Trophoblast cell (in vitro differentiated cells and primary cell): ENCODE measurements around the gene NETO1.

Source experiments
- DNase-seq, 2 donors: peaks; one replicate each; pipeline ENCODE4 v3.0.0-alpha.2; 2016
- H2AFZ ChIP-seq: 2 replicates; pipeline ENCODE4 v1.6.1; 2013; ENCODE audit warnings: low read length, moderate library complexity, mild to moderate bottlenecking; ENCODE audit not compliant: insufficient read depth, poor library complexity
- H2AK5ac ChIP-seq: 2 replicates; pipeline ENCODE4 v1.6.1; 2013; ENCODE audit warnings: mild to moderate bottlenecking, low read length
- H2BK120ac ChIP-seq: 2 replicates; pipeline ENCODE4 v1.6.1; 2013; ENCODE audit warnings: low read length, mild to moderate bottlenecking, moderate library complexity; ENCODE audit not compliant: insufficient read depth, poor library complexity
- H2BK12ac ChIP-seq: 2 replicates; pipeline ENCODE4 v1.6.1; 2013; ENCODE audit warnings: mild to moderate bottlenecking, low read length, moderate library complexity
- H2BK5ac ChIP-seq: 2 replicates; pipeline ENCODE4 v1.6.1; 2013; ENCODE audit warnings: low read length, low read depth, moderate library complexity, mild to moderate bottlenecking; ENCODE audit not compliant: poor library complexity
- H3K14ac ChIP-seq: 2 replicates; pipeline ENCODE4 v1.6.1; 2013; ENCODE audit warnings: mild to moderate bottlenecking, low read length
- H3K18ac ChIP-seq: 2 replicates; pipeline ENCODE4 v1.6.1; 2013; ENCODE audit warnings: mild to moderate bottlenecking, low read length
- H3K23ac ChIP-seq: 2 replicates; pipeline ENCODE4 v1.6.1; 2013; ENCODE audit warnings: low read length
- H3K27ac ChIP-seq: 2 replicates; pipeline ENCODE4 v1.5.1; 2013; ENCODE audit warnings: low read depth, mild to moderate bottlenecking, inconsistent platforms, low read length, moderate library complexity
- H3K27me3 ChIP-seq: 2 replicates; pipeline ENCODE4 v1.6.1; 2013; ENCODE audit warnings: inconsistent platforms, mild to moderate bottlenecking, low read length, moderate library complexity; ENCODE audit not compliant: insufficient read depth
- H3K36me3 ChIP-seq, 2 experiments: 1 replicate in 1 of 2; 2 replicates in 1 of 2; pipeline ENCODE4 v1.6.1; 2013; ENCODE audit warnings: low read length in 2 of 2, mild to moderate bottlenecking in 2 of 2, moderate library complexity in 1 of 2; ENCODE audit not compliant: insufficient read depth in 2 of 2, control insufficient read depth in 1 of 2
- H3K4ac ChIP-seq: 2 replicates; pipeline ENCODE4 v1.6.1; 2013; ENCODE audit warnings: low read depth, mild to moderate bottlenecking, low read length, moderate library complexity
- H3K4me1 ChIP-seq, 2 experiments: 1 replicate in 1 of 2; 2 replicates in 1 of 2; pipeline ENCODE4 v1.6.1; 2013; ENCODE audit warnings: low read length in 2 of 2, mild to moderate bottlenecking in 2 of 2, moderate library complexity in 1 of 2; ENCODE audit not compliant: insufficient read depth in 2 of 2, control insufficient read depth in 1 of 2
- H3K4me2 ChIP-seq: 2 replicates; pipeline ENCODE4 v1.6.1; 2013; ENCODE audit warnings: inconsistent platforms, mild to moderate bottlenecking, low read length, moderate library complexity
- H3K4me3 ChIP-seq: 2 replicates; pipeline ENCODE4 v1.5.1; 2013; ENCODE audit warnings: mild to moderate bottlenecking, low read depth, low read length, inconsistent platforms
- H3K79me1 ChIP-seq: one replicate; pipeline ENCODE4 v1.6.1; 2013; ENCODE audit warnings: low read length
- H3K79me2 ChIP-seq: 2 replicates; pipeline ENCODE4 v1.6.1; 2013; ENCODE audit warnings: low read length, mild to moderate bottlenecking; ENCODE audit not compliant: control insufficient read depth, insufficient read depth, poor library complexity
- H3K9ac ChIP-seq: 2 replicates; pipeline ENCODE4 v1.6.1; 2013; ENCODE audit warnings: mild to moderate bottlenecking, low read length
- H3K9me3 ChIP-seq: 2 replicates; pipeline ENCODE4 v1.6.1; 2013; ENCODE audit warnings: low read depth, mild to moderate bottlenecking, control low read depth, inconsistent platforms, low read length; ENCODE audit not compliant: insufficient read depth
- H4K12ac ChIP-seq: 2 replicates; pipeline ENCODE4 v1.6.1; 2013; ENCODE audit warnings: low read depth, mild to moderate bottlenecking, low read length, moderate library complexity
- H4K8ac ChIP-seq: 2 replicates; pipeline ENCODE4 v1.6.1; 2013; ENCODE audit warnings: low read depth, mild to moderate bottlenecking, low read length, moderate library complexity
- H4K91ac ChIP-seq: one replicate; pipeline ENCODE4 v1.6.1; 2013; ENCODE audit warnings: low read depth, mild to moderate bottlenecking, low read length, moderate library complexity
- WGBS: extraction: QIAGEN DNeasy Blood & Tissue Kit; methylation state at CpG from one replicate; pipeline ENCODE4 v1.1.7; 2013; ENCODE audit warnings: missing lambda C conversion rate; ENCODE audit not compliant: insufficient read length, insufficient coverage; ENCODE audit errors: extremely low coverage; 5-methylcytosine and 5-hydroxymethylcytosine counted together

Gene NETO1

DNA sequence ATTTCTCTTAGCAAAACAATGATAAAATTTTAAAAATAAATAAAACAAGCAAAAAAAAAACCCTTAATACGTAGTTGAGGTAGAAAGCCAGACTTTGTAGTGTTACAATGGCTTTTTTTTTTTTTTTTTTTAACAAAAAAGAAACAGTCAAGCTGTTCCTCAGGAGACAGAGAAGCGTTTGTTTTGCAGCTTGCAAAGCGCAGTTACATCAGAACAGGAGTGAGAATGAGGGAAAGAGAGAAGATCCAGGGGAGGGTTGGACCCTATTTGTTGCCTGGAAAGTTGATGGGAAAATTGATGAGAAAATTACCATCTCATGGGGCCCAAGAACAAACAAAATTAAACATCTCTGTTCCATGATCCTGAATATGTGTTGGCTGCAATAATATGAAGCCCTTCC, 146.5 kb downstream of the NETO1 start:
- no peak overlapping the region for H4K91ac ChIP-seq
- H3K9me3 ChIP-seq = no peaks in the 10 kb centered on the region
- H3K27ac ChIP-seq = no peak overlapping the region
- no CpG with 5 or more reads among the region's 3 CpGs for WGBS
- H3K36me3 ChIP-seq = no peaks in the 10 kb centered on the region
- H3K79me2 ChIP-seq = no peaks in the 10 kb centered on the region
- H2BK5ac ChIP-seq = no peak overlapping the region
- DNase-seq = no peak
- no peak overlapping the region for H2AFZ ChIP-seq
- H3K27me3 ChIP-seq = no peaks in the 10 kb centered on the region
- no peak overlapping the region for H4K12ac ChIP-seq
- no peak overlapping the region for H3K4me3 ChIP-seq
- no peak overlapping the region for H3K23ac ChIP-seq
- H4K8ac ChIP-seq = no peak overlapping the region
- H3K9ac ChIP-seq = no peak overlapping the region
- H2AK5ac ChIP-seq = no peak overlapping the region
- no peak overlapping the region for H2BK12ac ChIP-seq
- no peak overlapping the region for H3K4ac ChIP-seq
- no peak overlapping the region for H2BK120ac ChIP-seq
- no peak overlapping the region for H3K18ac ChIP-seq
- no peaks in the 10 kb centered on the region for H3K4me1 ChIP-seq
- no peak overlapping the region for H3K14ac ChIP-seq
- H3K4me2 ChIP-seq = no peak overlapping the region
- H3K79me1 ChIP-seq = no peaks in the 10 kb centered on the region

DNA sequence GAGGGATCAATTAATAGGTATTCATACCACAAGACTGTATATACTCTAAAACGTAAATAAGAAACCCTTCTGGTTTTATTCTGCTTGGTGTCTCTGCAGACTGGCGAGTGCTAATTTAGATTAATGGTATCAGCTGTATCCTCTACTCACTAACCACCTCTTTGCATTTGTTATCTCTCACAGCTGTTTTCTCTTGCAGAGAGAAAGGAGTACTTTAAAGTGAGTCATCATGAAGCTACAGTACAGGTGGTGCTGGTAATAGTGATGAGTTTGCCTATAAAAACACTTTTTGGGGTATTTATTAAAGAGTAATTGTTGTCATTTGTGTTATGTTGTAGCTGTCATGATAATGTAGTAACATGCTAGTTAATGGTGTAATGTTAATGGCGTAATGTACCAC, 147.7 kb downstream of the NETO1 start:
- Histone ChIP-seq H3K4me3 (no peak overlapping the region), H3K23ac (no peak overlapping the region), H2BK120ac (no peak overlapping the region), H3K4me2 (no peak overlapping the region), H4K12ac (no peak overlapping the region), H3K27ac (no peak overlapping the region), H2BK5ac (no peak overlapping the region), H3K4ac (no peak overlapping the region), H3K9me3 (no peaks in the 10 kb centered on the region), H3K14ac (no peak overlapping the region), H3K27me3 (no peaks in the 10 kb centered on the region), H3K79me1 (no peaks in the 10 kb centered on the region), H4K8ac (no peak overlapping the region), H2AFZ (no peak overlapping the region), H3K18ac (no peak overlapping the region), H3K79me2 (no peaks in the 10 kb centered on the region), H2BK12ac (no peak overlapping the region), H2AK5ac (no peak overlapping the region), H3K36me3 (no peaks in the 10 kb centered on the region), H4K91ac (no peak overlapping the region), H3K9ac (no peak overlapping the region), H3K4me1 (no peaks in the 10 kb centered on the region)
- DNase-seq = no peak
- no CpG with 5 or more reads among the region's 3 CpGs for WGBS

DNA sequence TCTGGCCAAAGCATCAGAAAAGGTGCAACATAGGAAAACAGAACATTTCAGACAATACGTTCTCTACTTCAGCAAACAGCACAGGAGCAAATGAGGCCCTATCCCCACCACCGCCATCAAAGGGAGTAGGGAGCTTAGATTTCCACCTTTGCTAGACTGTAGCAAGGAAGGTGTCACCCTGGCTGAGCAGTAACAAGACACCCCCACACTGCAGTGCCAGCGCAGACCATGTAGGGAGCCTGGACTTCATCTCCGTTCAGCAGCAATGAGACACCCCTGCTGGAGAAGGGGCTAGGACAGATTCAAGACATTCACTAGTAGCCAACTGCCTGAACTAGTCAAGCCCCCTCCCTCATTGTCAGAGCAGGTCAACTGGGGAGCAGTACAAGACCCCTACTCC, 163.6 kb downstream of the NETO1 start:
- Histone ChIP-seq H3K9me3 (no peaks in the 10 kb centered on the region), H2BK12ac (no peak overlapping the region), H4K12ac (no peak overlapping the region), H3K27me3 (no peaks in the 10 kb centered on the region), H3K14ac (no peak overlapping the region), H3K18ac (no peak overlapping the region), H3K36me3 (no peaks in the 10 kb centered on the region), H3K23ac (no peak overlapping the region), H2AFZ (no peak overlapping the region), H3K79me1 (no peaks in the 10 kb centered on the region), H3K4me3 (no peak overlapping the region), H3K9ac (no peak overlapping the region), H4K8ac (no peak overlapping the region), H3K27ac (no peak overlapping the region), H3K79me2 (no peaks in the 10 kb centered on the region), H2BK120ac (no peak overlapping the region), H3K4me1 (no peaks in the 10 kb centered on the region), H2BK5ac (no peak overlapping the region), H2AK5ac (no peak overlapping the region), H3K4me2 (no peak overlapping the region), H3K4ac (no peak overlapping the region), H4K91ac (no peak overlapping the region)
- WGBS = no CpG with 5 or more reads among the region's 4 CpGs
- DNase-seq = no peak

DNA sequence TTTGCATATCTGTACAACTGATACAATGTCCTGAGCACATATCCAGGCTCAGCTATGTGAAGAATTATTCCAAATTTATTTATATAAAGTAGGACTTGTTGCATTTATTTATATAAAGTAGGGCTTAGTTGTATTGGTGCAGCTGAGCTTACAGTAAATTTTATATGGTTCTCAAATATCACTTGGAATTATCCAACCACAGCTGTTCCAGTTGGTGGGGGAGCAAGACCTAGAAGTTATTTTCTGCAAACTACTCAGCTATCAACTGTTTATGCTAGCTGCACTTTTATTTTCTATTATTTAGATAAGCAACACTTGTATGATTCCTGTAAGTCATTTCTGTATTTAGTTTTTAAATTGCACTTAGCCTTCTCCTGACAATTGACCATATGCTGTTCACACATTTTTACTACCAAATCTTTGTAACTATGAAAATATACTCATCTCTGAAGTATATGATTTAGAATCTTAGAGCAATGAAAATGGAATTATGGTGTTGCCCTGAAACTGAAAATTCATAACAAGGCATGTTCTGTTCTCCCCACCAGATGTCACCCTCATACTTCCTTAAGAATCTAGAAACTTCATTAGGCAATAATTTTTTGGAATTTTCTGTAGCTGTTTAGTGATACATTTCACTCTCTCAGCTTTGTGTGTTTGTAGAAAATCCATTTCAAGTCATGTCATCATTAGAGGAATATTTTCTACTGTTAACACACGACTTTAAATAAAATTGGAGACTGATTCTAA, 166.7 kb downstream of the NETO1 start:
- Histone ChIP-seq H2AK5ac (no peak overlapping the region), H3K9me3 (no peaks in the 10 kb centered on the region), H2BK120ac (no peak overlapping the region), H4K8ac (no peak overlapping the region), H2BK12ac (no peak overlapping the region), H3K4me3 (no peak overlapping the region), H3K27me3 (no peaks in the 10 kb centered on the region), H3K4ac (no peak overlapping the region), H3K27ac (no peak overlapping the region), H3K23ac (no peak overlapping the region), H3K18ac (no peak overlapping the region), H2BK5ac (no peak overlapping the region), H4K12ac (no peak overlapping the region), H2AFZ (no peak overlapping the region), H3K79me2 (no peaks in the 10 kb centered on the region), H3K9ac (no peak overlapping the region), H3K4me1 (no peaks in the 10 kb centered on the region), H3K36me3 (no peaks in the 10 kb centered on the region), H3K79me1 (no peaks in the 10 kb centered on the region), H4K91ac (no peak overlapping the region), H3K4me2 (no peak overlapping the region), H3K14ac (no peak overlapping the region)
- DNase-seq = peak in 1 of 2 donors; percentile 8
- no CpG with 5 or more reads among the region's 1 CpG for WGBS
